Thymus (tissue), 11 donors: Measurements from ENCODE around the gene SH3BP1. TPM values are rescaled to one million over a fixed set of nuclear protein-coding genes. Genes with fewer than 3 reads are reported as not detected.

Experiments
- DNase-seq, 9 donors: peaks; one replicate each; pipeline ENCODE4 v3.0.0-alpha.2; 2013; ENCODE audit warnings: low spot score in 9 of 9, low read depth in 6 of 9, missing footprints in 1 of 9
- H3K27ac ChIP-seq, 2 donors: one replicate each; pipeline ENCODE4 v1.5.1; 2013; ENCODE audit warnings: control low read depth in 1 of 2, low read depth in 1 of 2, low read length in 1 of 2, mild to moderate bottlenecking in 1 of 2, moderate library complexity in 1 of 2
- H3K27me3 ChIP-seq, 2 donors: one replicate each; pipeline ENCODE4 v1.5.1; 2013; ENCODE audit warnings: low read length in 1 of 2; ENCODE audit not compliant: control insufficient read depth in 2 of 2, insufficient read depth in 1 of 2
- H3K36me3 ChIP-seq, 2 donors: one replicate each; pipeline ENCODE4 v1.5.1; 2013; ENCODE audit warnings: low read length in 1 of 2, mild to moderate bottlenecking in 1 of 2, moderate library complexity in 1 of 2; ENCODE audit not compliant: control insufficient read depth in 2 of 2, insufficient read depth in 2 of 2
- H3K4me1 ChIP-seq, 2 donors: one replicate each; pipeline ENCODE4 v1.5.1; 2013; ENCODE audit warnings: low read length in 2 of 2; ENCODE audit not compliant: control insufficient read depth in 2 of 2, insufficient read depth in 2 of 2
- H3K4me3 ChIP-seq, 2 donors: one replicate each; pipeline ENCODE4 v1.5.1; 2013; ENCODE audit warnings: low read length in 2 of 2, control low read depth in 1 of 2, mild to moderate bottlenecking in 1 of 2
- H3K9me3 ChIP-seq, 2 donors: one replicate each; pipeline ENCODE4 v1.5.1; 2013; ENCODE audit warnings: low read length in 1 of 2, mild to moderate bottlenecking in 1 of 2; ENCODE audit not compliant: control insufficient read depth in 2 of 2, insufficient read depth in 1 of 2
- WGBS: extraction: QIAGEN DNeasy Blood & Tissue Kit; methylation state at CpG from one replicate; pipeline ENCODE4 v1.1.7; 2013; 5-methylcytosine and 5-hydroxymethylcytosine counted together
- polyA plus RNA-seq: library from polyadenylated mRNA; stranded (reverse); fragments of 200-250 nt; gene quantifications from one replicate; pipeline ENCODE4 v1.2.3, GENCODE V29; 2013
- total RNA-seq: library from RNA; stranded (reverse); fragments of 120-200 nt; gene quantifications from one replicate; pipeline ENCODE4 v1.2.4, GENCODE V29; 2013
- donor health status: healthy.

Gene SH3BP1
- total and polyA plus RNA-seq, 2 donors: 21.3 to 23.0 TPM

DNA sequence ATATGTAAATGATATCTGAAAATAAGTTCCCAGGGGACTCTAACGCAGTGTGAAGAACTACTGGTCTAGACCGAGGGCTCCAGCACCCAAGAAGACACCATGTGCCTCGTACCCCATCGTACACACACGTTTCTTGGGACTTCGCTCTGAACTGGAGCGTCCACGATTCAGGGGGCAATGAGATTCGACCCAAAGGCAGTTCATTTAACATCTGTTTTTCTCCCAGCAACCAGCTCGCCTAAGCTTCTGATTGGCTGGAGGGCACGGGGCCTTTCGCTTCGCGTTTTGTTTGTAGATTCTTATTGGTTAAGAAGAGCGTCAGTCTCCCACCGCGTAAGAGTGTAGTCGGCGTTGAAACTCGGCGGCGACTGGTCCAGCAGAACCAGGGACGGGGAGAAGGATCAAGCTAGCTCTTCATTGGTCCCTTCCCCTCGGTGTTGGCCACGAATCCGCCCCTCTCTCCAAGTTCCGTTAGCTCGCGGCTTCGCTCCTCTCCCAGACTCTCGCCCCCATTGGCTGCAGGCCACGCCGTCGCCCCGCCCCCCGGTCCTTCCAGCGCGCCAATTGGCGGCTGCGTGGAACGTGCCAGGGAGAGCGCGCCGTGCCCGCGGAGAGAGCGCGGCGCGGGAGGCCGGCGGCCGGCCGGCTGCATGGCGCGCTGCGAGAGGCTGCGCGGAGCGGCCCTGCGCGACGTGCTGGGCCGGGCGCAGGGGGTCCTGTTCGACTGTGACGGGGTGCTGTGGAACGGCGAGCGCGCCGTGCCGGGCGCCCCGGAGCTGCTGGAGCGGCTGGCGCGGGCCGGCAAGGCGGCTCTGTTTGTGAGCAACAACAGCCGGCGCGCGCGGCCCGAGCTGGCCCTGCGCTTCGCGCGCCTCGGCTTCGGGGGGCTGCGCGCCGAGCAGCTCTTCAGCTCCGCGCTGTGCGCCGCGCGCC lies 18.9 kb downstream of the SH3BP1 start, which contains the start of gene PDXP:
Gene PDXP, plus strand, starts transcription at position 591 of the 933 bp plus-strand sequence. Its CDS starts 60 bp downstream, at position 651.
- under 1% methylated on average over 101 of the region's 101 CpGs for WGBS
- peak within 1 kb of the TSS; percentile 86 to 92 for H3K27ac ChIP-seq
- peaks cover 32 to 37% of the 10 kb centered on the region in 2 donors for H3K4me1 ChIP-seq
- peak within 1 kb of the TSS; percentile 71 to 77 for H3K4me3 ChIP-seq
- peaks cover 9 to 15% of the 10 kb centered on the region in 2 donors for H3K36me3 ChIP-seq
- no peaks in the 10 kb centered on the region for H3K27me3 ChIP-seq
- DNase-seq: peak; percentile 96 to 99 (median 99)
- no peaks in the 10 kb centered on the region for H3K9me3 ChIP-seq

DNA sequence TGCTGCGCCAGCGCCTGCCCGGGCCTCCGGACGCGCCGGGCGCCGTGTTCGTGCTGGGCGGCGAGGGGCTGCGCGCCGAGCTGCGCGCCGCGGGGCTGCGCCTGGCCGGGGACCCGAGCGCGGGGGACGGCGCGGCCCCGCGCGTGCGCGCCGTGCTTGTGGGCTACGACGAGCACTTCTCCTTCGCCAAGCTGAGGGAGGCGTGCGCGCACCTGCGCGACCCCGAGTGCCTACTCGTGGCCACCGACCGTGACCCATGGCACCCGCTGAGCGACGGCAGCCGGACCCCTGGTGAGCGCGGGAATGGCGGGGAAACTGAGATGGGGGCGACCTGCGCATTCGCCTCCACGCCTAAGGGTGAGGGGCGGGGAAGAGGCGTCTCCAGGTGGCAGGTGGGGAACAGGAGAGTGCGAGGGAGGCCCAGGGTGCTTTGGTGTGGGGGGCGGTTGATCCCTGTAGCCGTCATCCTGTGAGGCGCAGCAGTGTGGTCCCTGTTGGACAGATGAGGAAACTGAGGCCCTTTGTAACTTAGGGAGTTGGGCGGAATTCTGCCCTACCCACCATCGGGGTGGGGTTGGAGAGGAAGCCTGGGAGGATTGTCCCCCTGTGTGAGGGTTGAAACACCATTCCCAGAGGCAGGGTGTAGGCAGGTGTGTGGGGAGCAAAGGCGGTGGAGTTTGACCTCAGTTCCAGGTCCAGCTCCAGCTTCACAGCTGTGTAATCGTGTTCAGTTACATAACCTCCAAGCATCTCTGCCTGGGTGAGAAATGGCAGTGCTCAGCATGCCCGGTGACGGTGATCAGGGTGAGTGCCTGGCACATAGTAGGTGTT lies 19.8 kb downstream of the SH3BP1 start:
- Histone ChIP-seq H3K36me3 (peaks cover 2 to 16% of the 10 kb centered on the region in 2 donors), H3K4me1 (peaks cover 32 to 37% of the 10 kb centered on the region in 2 donors), H3K27me3 (no peaks in the 10 kb centered on the region), H3K9me3 (no peaks in the 10 kb centered on the region), H3K27ac (peak overlapping the region; percentile 44 to 71), H3K4me3 (peak overlapping the region; percentile 71 to 77)
- peak in 2 of 9 donors; percentile 57 to 61 for DNase-seq
- 4% methylated on average over 68 of the region's 68 CpGs for WGBS

DNA sequence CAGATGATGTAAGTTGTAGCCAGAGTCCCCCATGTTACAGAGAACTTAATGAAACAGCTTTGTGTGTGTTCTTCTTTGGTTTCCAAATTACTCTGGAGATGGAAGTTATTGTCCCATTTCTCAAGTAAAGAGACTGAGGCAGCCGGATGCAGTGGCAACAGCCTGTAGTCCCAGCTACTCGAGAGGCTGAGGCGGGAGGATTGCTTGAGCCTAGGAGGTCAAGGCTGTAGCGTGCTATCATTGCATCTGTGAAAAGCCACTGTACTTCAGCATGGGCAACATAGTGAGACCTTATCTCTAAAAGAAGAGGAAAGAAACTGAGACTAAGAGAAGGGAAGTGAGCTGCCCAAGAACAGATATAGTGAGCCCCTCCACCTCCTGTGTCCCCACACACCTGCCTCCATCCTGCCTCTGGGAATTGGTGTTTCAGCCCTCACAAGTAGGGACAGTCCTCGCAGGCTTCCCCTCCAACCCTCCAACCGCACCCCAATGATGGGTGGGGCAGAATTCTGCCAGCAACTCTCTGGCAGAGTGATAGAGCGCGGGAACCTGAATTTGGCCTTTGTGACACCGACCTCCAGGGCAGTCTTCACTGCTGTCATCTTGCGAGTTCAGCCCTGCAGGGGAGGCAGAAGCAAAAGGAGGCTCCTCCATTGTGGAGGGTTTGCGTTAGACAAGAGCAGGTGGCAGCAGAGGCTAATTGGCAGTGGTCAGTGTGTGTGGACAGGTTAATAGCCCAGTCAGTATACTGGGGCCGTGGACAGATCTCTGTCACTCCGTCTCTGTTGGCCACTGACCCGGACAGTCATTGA lies 20.6 kb downstream of the SH3BP1 start:
- peak overlapping the region; percentile 71 to 77 for H3K4me3 ChIP-seq
- H3K36me3 ChIP-seq: peaks cover 3 to 24% of the 10 kb centered on the region in 2 donors
- 87% methylated on average over 14 of the region's 14 CpGs for WGBS
- peaks cover 32 to 37% of the 10 kb centered on the region in 2 donors for H3K4me1 ChIP-seq
- no peak for DNase-seq
- peak overlapping the region in 1 of 2 donors; percentile 44 for H3K27ac ChIP-seq
- H3K27me3 ChIP-seq: no peaks in the 10 kb centered on the region
- H3K9me3 ChIP-seq: no peaks in the 10 kb centered on the region

DNA sequence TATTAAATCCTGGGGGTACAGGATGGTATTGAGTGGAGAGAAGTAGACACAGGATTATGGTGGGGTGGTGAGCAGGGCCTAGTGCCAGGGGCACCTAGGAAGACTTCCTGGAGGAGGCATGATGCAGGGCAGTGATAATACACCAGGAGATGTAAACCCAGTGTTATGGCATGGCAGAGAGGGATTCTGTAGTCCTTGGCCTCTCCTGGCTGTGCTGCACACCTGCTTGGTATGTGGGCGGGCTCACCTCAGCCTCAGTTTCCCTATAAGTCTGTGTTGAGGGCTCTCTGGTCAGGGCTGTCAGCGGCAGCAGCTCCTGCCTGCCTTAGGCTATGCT lies 21.2 kb downstream of the SH3BP1 start:
- WGBS: 97% methylated on average over 2 of the region's 2 CpGs
- peak overlapping the region in 1 of 2 donors; percentile 44 for H3K27ac ChIP-seq
- DNase-seq: no peak
- H3K36me3 ChIP-seq: peaks cover 9 to 30% of the 10 kb centered on the region in 2 donors
- H3K4me3 ChIP-seq: peak overlapping the region in 1 of 2 donors; percentile 2
- H3K4me1 ChIP-seq: peaks cover 32 to 37% of the 10 kb centered on the region in 2 donors
- no peaks in the 10 kb centered on the region for H3K9me3 ChIP-seq
- H3K27me3 ChIP-seq: no peaks in the 10 kb centered on the region

DNA sequence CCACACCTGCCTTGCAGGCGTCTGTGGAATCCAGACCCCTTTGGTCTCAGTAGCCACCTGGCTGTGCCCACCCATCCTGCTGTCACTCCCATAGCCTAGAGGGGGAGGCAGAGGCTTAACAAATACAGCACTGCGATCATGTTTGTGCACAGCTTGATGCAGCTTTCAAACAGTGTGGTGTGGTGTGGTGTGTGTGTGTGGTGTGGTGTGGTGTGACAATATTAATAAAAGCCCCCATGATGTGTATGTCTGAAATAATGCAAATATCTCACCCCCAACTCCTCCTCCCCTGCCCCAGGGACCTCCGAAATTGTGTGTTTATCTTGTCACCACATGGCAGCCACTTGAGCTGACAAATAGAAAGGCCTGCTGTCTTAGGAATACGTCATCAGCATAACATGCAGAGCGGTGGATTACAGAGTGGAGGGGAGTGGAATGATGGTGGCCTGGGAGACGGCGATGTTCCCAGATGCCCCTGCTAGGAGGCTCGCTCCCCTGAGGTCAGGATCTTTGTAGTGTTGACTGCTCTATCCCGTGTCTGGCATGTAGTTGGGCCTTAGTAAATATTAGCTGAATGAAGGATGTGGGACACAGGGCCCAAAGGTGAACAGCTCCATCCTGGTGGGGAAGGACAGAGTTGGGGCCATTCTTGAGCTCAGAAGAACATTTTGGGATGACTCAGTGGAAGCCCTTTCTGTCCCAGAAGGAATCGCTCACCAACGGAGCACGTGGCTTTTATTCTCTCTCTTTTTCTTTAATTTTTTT lies 21.9 kb downstream of the SH3BP1 start:
- H3K4me3 ChIP-seq: no peak overlapping the region

DNA sequence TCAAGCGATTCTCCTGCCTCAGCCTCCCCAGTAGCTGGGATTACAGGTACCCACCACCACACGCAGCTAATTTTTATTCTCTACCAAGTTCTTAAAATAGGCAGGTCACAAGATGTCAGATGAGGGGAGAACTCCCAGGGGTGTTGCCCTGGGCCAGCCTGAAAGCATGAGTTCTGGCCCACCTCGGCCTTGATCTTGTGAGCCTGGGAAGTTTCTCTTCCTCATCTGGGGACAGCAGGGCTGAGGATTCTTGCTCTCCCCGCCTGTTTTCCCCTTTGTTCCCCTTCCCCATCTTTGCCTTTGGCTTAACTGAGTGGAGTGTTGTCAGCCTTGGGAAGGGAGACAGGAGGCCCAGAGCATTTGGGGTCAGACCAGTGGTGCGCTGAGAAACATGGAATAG lies 22.6 kb downstream of the SH3BP1 start:
- H3K4me1 ChIP-seq: peaks cover 32 to 37% of the 10 kb centered on the region in 2 donors
- no peak for DNase-seq
- peaks cover 21 to 42% of the 10 kb centered on the region in 2 donors for H3K36me3 ChIP-seq
- peaks cover 0 to 3% of the 10 kb centered on the region in 2 donors for H3K9me3 ChIP-seq
- no peak overlapping the region for H3K4me3 ChIP-seq
- no peak overlapping the region for H3K27ac ChIP-seq
- 94% methylated on average over 5 of the region's 5 CpGs for WGBS
- no peaks in the 10 kb centered on the region for H3K27me3 ChIP-seq

More for the DNA sequence above, 21.9 kb downstream of the SH3BP1 start:
- H3K36me3 ChIP-seq: peaks cover 15 to 37% of the 10 kb centered on the region in 2 donors
- H3K9me3 ChIP-seq: no peaks in the 10 kb centered on the region
- peak overlapping the region; percentile 36 to 44 for H3K27ac ChIP-seq
- peaks cover 32 to 37% of the 10 kb centered on the region in 2 donors for H3K4me1 ChIP-seq
- DNase-seq: peak in 2 of 9 donors; percentile 55 to 77
- WGBS: 81% methylated on average over 12 of the region's 12 CpGs
- no peaks in the 10 kb centered on the region for H3K27me3 ChIP-seq

DNA sequence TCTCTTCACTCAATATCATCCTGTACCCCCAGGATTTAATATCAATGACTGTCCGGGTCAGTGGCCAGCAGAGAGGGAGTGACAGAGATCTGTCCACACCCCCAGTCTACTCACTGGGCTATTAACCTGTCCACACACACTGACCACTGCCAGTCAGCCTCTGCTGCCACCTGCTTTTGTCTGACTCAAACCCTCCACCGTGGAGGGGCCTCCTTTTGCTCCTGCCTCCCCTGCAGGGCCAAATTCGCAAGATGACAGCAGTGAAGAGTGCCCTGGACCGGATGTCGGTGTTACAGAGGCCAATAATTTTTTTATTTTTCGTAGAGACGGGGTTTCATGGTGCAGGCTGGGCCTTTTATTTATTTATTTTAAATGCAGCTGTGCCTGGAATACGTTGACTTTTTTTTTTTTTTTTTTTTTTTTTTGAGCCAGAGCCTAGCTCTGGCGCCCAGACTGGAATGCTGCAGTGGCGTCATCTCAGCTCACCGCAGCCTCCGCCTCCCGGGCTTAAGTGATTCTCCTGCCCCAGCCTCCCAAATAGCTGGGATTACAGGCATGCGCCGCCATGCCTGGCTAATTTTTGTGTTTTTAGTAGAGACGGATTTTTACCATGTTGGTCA lies 24.2 kb downstream of the SH3BP1 start:
- H3K4me1 ChIP-seq: peaks cover 24 to 26% of the 10 kb centered on the region in 2 donors
- WGBS: 96% methylated on average over 16 of the region's 16 CpGs
- DNase-seq: no peak
- no peak overlapping the region for H3K27ac ChIP-seq
- peaks cover 26 to 45% of the 10 kb centered on the region in 2 donors for H3K36me3 ChIP-seq
- no peaks in the 10 kb centered on the region for H3K27me3 ChIP-seq
- peaks cover 0 to 3% of the 10 kb centered on the region in 2 donors for H3K9me3 ChIP-seq
- no peak overlapping the region for H3K4me3 ChIP-seq
